ENCODE results near the gene HMCN2. TPM values are rescaled to one million over a fixed set of nuclear protein-coding genes. Genes with fewer than 3 reads are reported as not detected.

Gene HMCN2
- total RNA-seq, 2 experiments from 2014 or later, result not detected

GRCh38 chr9:130468566-130468965, 203.0 kb downstream of the HMCN2 start:
- CTCF ChIA-PET (ENCODE audit: unreplicated experiment), result no interaction called here

GRCh38 chr9:130470269-130470668, 204.7 kb downstream of the HMCN2 start:
- H3K4me3 ChIP-seq (ENCODE audit: low read depth, low read length, poor library complexity, severe bottlenecking), result no peak overlapping the region
- POLR2A ChIA-PET, result no interaction called here
- no peaks in the 10 kb centered on the region for H3K79me2 ChIP-seq (ENCODE audit: insufficient read depth, low read depth, low read length)
- no peaks in the 10 kb centered on the region for H3K9me3 ChIP-seq (ENCODE audit: low read length)
- no peak overlapping the region for H3K27ac ChIP-seq (ENCODE audit: low read depth, low read length, poor library complexity, severe bottlenecking)
- H3K4me1 ChIP-seq (ENCODE audit: insufficient read depth, low read length, poor library complexity, severe bottlenecking), result no peaks in the 10 kb centered on the region
- no peak overlapping the region for H3K4me2 ChIP-seq (ENCODE audit: low read length)
- DNase-seq (ENCODE audit: low spot score), result no peak
- no TSS peak for BruUV-seq (replicated peaks)
- intact Hi-C loops (cut with micrococcal nuclease; ENCODE audit: unreplicated experiment), result no loop called here
- H3K36me3 ChIP-seq (ENCODE audit: insufficient read depth, low read length), result no peaks in the 10 kb centered on the region
- CTCF ChIA-PET (ENCODE audit: unreplicated experiment), result no interaction called here
- no peaks in the 10 kb centered on the region for H3K9me2 ChIP-seq (ENCODE audit: insufficient read depth, low read length)
- no peaks in the 10 kb centered on the region for H4K20me1 ChIP-seq (ENCODE audit: insufficient read depth, low read length)
- no peak overlapping the region for H2AFZ ChIP-seq (ENCODE audit: low read length)
- no peak for TF ChIP-seq CTCF (conservative IDR thresholded peaks at IDR 0.05; ENCODE audit: low read length)
- TF ChIP-seq EZH2phosphoT487 (IDR thresholded peaks at IDR 0.05; ENCODE audit: borderline replicate concordance, low read depth, low read length), result no peak

More at GRCh38 chr9:130468566-130468965, 203.0 kb downstream of the HMCN2 start:
- Histone ChIP-seq H3K4me2 (ENCODE audit: low read length) (no peak overlapping the region), H4K20me1 (ENCODE audit: insufficient read depth, low read length) (no peaks in the 10 kb centered on the region), H2AFZ (ENCODE audit: low read length) (no peak overlapping the region), H3K4me3 (ENCODE audit: low read depth, low read length, poor library complexity, severe bottlenecking) (no peak overlapping the region), H3K9me3 (ENCODE audit: low read length) (no peaks in the 10 kb centered on the region), H3K27ac (ENCODE audit: low read depth, low read length, poor library complexity, severe bottlenecking) (no peak overlapping the region), H3K36me3 (ENCODE audit: insufficient read depth, low read length) (no peaks in the 10 kb centered on the region), H3K4me1 (ENCODE audit: insufficient read depth, low read length, poor library complexity, severe bottlenecking) (no peaks in the 10 kb centered on the region), H3K79me2 (ENCODE audit: insufficient read depth, low read depth, low read length) (no peaks in the 10 kb centered on the region), H3K9me2 (ENCODE audit: insufficient read depth, low read length) (no peaks in the 10 kb centered on the region)
- POLR2A ChIA-PET, result interaction anchor here (0.6 kb wide), 1 partner anchor 780 kb away, joined by 4 read pairs; no protein-coding TSS in a partner anchor
- DNase-seq (ENCODE audit: low spot score), result no peak
- BruUV-seq (replicated peaks), result no TSS peak
- intact Hi-C loops (cut with micrococcal nuclease; ENCODE audit: unreplicated experiment), result no loop called here
- TF ChIP-seq EZH2phosphoT487 (IDR thresholded peaks at IDR 0.05; ENCODE audit: borderline replicate concordance, low read depth, low read length) (no peak), CTCF (conservative IDR thresholded peaks at IDR 0.05; ENCODE audit: low read length) (no peak)

DNA sequence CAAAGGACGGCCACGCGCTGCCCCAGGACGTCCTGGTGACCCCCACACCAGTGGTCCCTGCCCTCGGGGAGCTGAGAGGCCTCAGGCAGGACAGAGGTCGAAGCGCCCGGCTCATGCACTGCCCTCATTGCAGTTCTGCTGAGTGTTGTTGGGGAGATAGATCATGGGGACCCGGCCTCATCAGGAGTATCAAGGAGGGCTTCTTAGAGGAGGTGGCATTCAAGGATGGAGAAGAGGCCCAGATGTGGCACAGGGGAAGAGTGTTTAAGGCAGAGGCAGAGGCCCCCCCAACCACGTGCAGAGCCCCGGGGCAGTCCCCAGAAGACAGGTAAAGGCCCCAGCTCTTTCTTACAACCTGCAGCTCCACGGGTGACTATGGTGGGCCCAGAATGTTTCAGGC, 205.4 kb downstream of the HMCN2 start:
- no peaks in the 10 kb centered on the region for H3K9me2 ChIP-seq (ENCODE audit: insufficient read depth, low read length)
- no peak overlapping the region for H3K4me3 ChIP-seq (ENCODE audit: low read depth, low read length, poor library complexity, severe bottlenecking)
- DNase-seq (ENCODE audit: low spot score), result no peak
- H2AFZ ChIP-seq (ENCODE audit: low read length), result no peak overlapping the region
- ChIA-PET CTCF (ENCODE audit: unreplicated experiment) (no interaction called here), POLR2A (no interaction called here)
- intact Hi-C loops (cut with micrococcal nuclease; ENCODE audit: unreplicated experiment), result no loop called here
- H3K9me3 ChIP-seq (ENCODE audit: low read length), result no peaks in the 10 kb centered on the region
- H3K4me1 ChIP-seq (ENCODE audit: insufficient read depth, low read length, poor library complexity, severe bottlenecking), result no peaks in the 10 kb centered on the region
- no TSS peak for BruUV-seq (replicated peaks)
- no peaks in the 10 kb centered on the region for H3K79me2 ChIP-seq (ENCODE audit: insufficient read depth, low read depth, low read length)
- H4K20me1 ChIP-seq (ENCODE audit: insufficient read depth, low read length), result no peaks in the 10 kb centered on the region
- no peak overlapping the region for H3K4me2 ChIP-seq (ENCODE audit: low read length)
- no peaks in the 10 kb centered on the region for H3K36me3 ChIP-seq (ENCODE audit: insufficient read depth, low read length)
- TF ChIP-seq EZH2phosphoT487 (IDR thresholded peaks at IDR 0.05; ENCODE audit: borderline replicate concordance, low read depth, low read length) (no peak), CTCF (conservative IDR thresholded peaks at IDR 0.05; ENCODE audit: low read length) (no peak)
- H3K27ac ChIP-seq (ENCODE audit: low read depth, low read length, poor library complexity, severe bottlenecking), result no peak overlapping the region

Measured in OCI-LY7 (cell line).